ENCODE results near the gene NXN.

The NXN gene

GRCh38 chr17:901191-901950 is 78.2 kb downstream of the NXN start:
- H3K4me3 ChIP-seq (ENCODE audit: control insufficient read depth in 1 of 7, extremely low read depth in 1 of 7, insufficient read depth in 4 of 7, low read depth in 2 of 7, low read length in 6 of 7) = no peak overlapping the region

DNA sequence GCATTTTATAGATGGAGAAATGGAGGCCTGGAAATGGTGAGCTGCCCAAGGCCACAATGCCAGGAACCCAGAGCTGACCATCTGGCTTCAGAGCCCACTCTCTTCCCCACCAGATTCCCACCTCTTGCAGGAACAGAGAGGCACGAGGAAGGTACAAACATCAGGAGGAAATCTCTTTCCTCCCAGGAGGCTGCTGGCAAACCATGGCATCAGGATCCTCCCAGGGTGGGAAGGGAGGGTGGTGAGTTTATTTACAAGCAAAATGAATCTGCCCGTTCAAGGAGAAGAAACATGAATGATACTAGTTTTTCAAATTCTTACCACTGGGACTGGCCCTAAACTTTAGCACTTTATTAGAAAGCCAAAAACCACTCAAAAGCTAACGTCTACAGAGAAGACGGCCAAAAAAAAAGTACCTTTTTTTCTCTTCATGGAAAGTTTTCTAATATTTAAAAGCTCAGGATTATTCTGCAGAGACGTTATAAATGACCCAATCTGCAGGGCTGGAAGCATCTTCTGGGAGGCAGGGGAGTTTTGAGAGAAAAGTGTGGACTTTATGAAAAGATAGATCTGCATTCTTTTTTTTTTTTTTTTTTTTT is 79.1 kb downstream of the NXN start:
- ChIA-PET CTCF (interaction anchor here (0.9 to 1.7 kb wide), 6 partner anchors 10 to 25 kb away, joined by 3 to 4 read pairs (median 3); no protein-coding TSS in a partner anchor), POLR2A (interaction anchor here (0.5 to 0.7 kb wide), 2 partner anchors 15 to 75 kb away, joined by 3 read pairs; no protein-coding TSS in a partner anchor)
- Histone ChIP-seq H3K27me3 (replicated peaks in 2 of 5; ENCODE audit: control insufficient read depth in 4 of 5, insufficient read depth in 5 of 5, low read length in 4 of 5) (peaks cover 0 to 89% (median 27%) of the 10 kb centered on the region in 5 experiments), H3K4me3 (ENCODE audit: control insufficient read depth in 1 of 7, extremely low read depth in 1 of 7, insufficient read depth in 4 of 7, low read depth in 2 of 7, low read length in 6 of 7) (no peak overlapping the region), H3K4me1 (ENCODE audit: control extremely low read depth in 1 of 4, control insufficient read depth in 4 of 4, insufficient read depth in 4 of 4, low read length in 3 of 4) (no peaks in the 10 kb centered on the region), H3K36me3 (ENCODE audit: control insufficient read depth in 4 of 4, insufficient read depth in 4 of 4, low read length in 3 of 4) (no peaks in the 10 kb centered on the region), H3K9me3 (ENCODE audit: control extremely low read depth in 1 of 5, control insufficient read depth in 4 of 5, insufficient read depth in 2 of 5, low read depth in 1 of 5, low read length in 4 of 5) (no peaks in the 10 kb centered on the region), H3K27ac (ENCODE audit: insufficient read depth in 1 of 2, low read depth in 1 of 2, low read length in 2 of 2, poor library complexity in 1 of 2, severe bottlenecking in 2 of 2) (no peak overlapping the region)
- DNase-seq = no peak
- 100% methylated on average over 1 of the region's 5 CpGs for WGBS (ENCODE audit: insufficient coverage)

More at GRCh38 chr17:901191-901950, 78.2 kb downstream of the NXN start:
- Histone ChIP-seq H3K4me1 (ENCODE audit: control extremely low read depth in 1 of 4, control insufficient read depth in 4 of 4, insufficient read depth in 4 of 4, low read length in 3 of 4) (peaks cover 0 to 5% (median 4%) of the 10 kb centered on the region in 4 experiments), H3K27me3 (replicated peaks in 2 of 5; ENCODE audit: control insufficient read depth in 4 of 5, insufficient read depth in 5 of 5, low read length in 4 of 5) (peaks cover 0 to 90% (median 27%) of the 10 kb centered on the region in 5 experiments), H3K36me3 (ENCODE audit: control insufficient read depth in 4 of 4, insufficient read depth in 4 of 4, low read length in 3 of 4) (no peaks in the 10 kb centered on the region), H3K9me3 (ENCODE audit: control extremely low read depth in 1 of 5, control insufficient read depth in 4 of 5, insufficient read depth in 2 of 5, low read depth in 1 of 5, low read length in 4 of 5) (no peaks in the 10 kb centered on the region), H3K27ac (ENCODE audit: insufficient read depth in 1 of 2, low read depth in 1 of 2, low read length in 2 of 2, poor library complexity in 1 of 2, severe bottlenecking in 2 of 2) (no peak overlapping the region)
- CTCF ChIA-PET = interaction anchor here (0.9 to 1.5 kb wide), 5 partner anchors 8 to 95 kb away, joined by 3 read pairs; partner anchors contain the start of gene TIMM22
- WGBS (ENCODE audit: insufficient coverage) = 89% methylated on average over 17 of the region's 18 CpGs
- no peak for DNase-seq
- POLR2A ChIA-PET = no interaction called here

DNA sequence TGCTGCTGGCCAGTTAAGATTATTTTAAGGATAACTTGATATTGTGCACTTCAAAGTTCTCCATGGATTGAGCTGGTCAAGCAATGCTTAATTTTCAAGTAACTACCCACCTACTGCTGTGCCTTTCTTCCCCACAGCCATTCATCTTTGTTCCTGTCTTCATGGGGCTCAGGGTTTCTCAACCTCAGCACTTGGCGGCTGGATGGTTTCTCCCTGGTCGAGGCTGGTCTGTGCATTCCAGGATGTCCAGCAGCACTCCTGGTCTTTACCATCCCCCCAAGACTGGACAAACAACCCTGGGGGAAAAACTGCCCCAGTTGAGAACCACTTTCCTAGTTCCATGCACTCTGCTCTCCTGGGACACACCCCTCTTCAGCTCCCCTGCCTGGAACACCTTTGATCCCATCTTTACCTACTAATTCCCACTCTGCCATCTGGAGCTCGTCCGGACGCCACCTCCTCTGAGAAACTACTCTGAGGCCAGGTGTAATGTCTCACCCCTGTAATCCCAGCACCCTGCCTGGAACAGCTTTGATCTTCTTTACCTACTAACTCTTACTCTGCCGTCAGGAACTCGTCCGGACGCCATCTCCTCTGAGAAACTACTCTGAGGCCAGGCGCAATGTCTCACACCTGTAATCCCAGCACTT is 81.5 kb downstream of the NXN start:
- no peaks in the 10 kb centered on the region for H3K36me3 ChIP-seq (ENCODE audit: control insufficient read depth in 4 of 4, insufficient read depth in 4 of 4, low read length in 3 of 4)
- peaks cover 0 to 73% (median 24%) of the 10 kb centered on the region in 5 experiments for H3K27me3 ChIP-seq (replicated peaks in 2 of 5; ENCODE audit: control insufficient read depth in 4 of 5, insufficient read depth in 5 of 5, low read length in 4 of 5)
- CTCF ChIA-PET = interaction anchor here (1.0 kb wide), 1 partner anchor 9 kb away, joined by 4 read pairs; no protein-coding TSS in a partner anchor
- WGBS (ENCODE audit: insufficient coverage) = 65% methylated on average over 2 of the region's 10 CpGs
- H3K27ac ChIP-seq (ENCODE audit: insufficient read depth in 1 of 2, low read depth in 1 of 2, low read length in 2 of 2, poor library complexity in 1 of 2, severe bottlenecking in 2 of 2) = no peak overlapping the region
- no peak for DNase-seq
- no peak overlapping the region for H3K4me3 ChIP-seq (ENCODE audit: control insufficient read depth in 1 of 7, extremely low read depth in 1 of 7, insufficient read depth in 4 of 7, low read depth in 2 of 7, low read length in 6 of 7)
- H3K9me3 ChIP-seq (ENCODE audit: control extremely low read depth in 1 of 5, control insufficient read depth in 4 of 5, insufficient read depth in 2 of 5, low read depth in 1 of 5, low read length in 4 of 5) = no peaks in the 10 kb centered on the region
- H3K4me1 ChIP-seq (ENCODE audit: control extremely low read depth in 1 of 4, control insufficient read depth in 4 of 4, insufficient read depth in 4 of 4, low read length in 3 of 4) = no peaks in the 10 kb centered on the region
- POLR2A ChIA-PET = interaction anchor here (0.7 kb wide), 1 partner anchor 281 kb away, joined by 3 read pairs; the partner anchor contains the start of gene ABR

- ChIA-PET POLR2A (interaction anchor here (0.7 kb wide), 1 partner anchor 282 kb away, joined by 3 read pairs; the partner anchor contains the start of gene ABR), CTCF (interaction anchor here (1.0 kb wide), 1 partner anchor 8 kb away, joined by 4 read pairs; no protein-coding TSS in a partner anchor)
Observed at GRCh38 chr17:896953-897661, 82.5 kb downstream of the NXN start.

GRCh38 chr17:896454-896853 is 83.1 kb downstream of the NXN start:
- Histone ChIP-seq H3K27me3 (replicated peaks in 2 of 5; ENCODE audit: control insufficient read depth in 4 of 5, insufficient read depth in 5 of 5, low read length in 4 of 5) (peaks cover 0 to 65% (median 18%) of the 10 kb centered on the region in 5 experiments), H3K36me3 (ENCODE audit: control insufficient read depth in 4 of 4, insufficient read depth in 4 of 4, low read length in 3 of 4) (no peaks in the 10 kb centered on the region), H3K9me3 (ENCODE audit: control extremely low read depth in 1 of 5, control insufficient read depth in 4 of 5, insufficient read depth in 2 of 5, low read depth in 1 of 5, low read length in 4 of 5) (no peaks in the 10 kb centered on the region), H3K4me3 (ENCODE audit: control insufficient read depth in 1 of 7, extremely low read depth in 1 of 7, insufficient read depth in 4 of 7, low read depth in 2 of 7, low read length in 6 of 7) (no peak overlapping the region), H3K4me1 (ENCODE audit: control extremely low read depth in 1 of 4, control insufficient read depth in 4 of 4, insufficient read depth in 4 of 4, low read length in 3 of 4) (no peaks in the 10 kb centered on the region), H3K27ac (ENCODE audit: insufficient read depth in 1 of 2, low read depth in 1 of 2, low read length in 2 of 2, poor library complexity in 1 of 2, severe bottlenecking in 2 of 2) (no peak overlapping the region)
- no peak for DNase-seq
- POLR2A ChIA-PET = no interaction called here
- CTCF ChIA-PET = no interaction called here
- 51% methylated on average over 12 of the region's 14 CpGs for WGBS (ENCODE audit: insufficient coverage)

More at GRCh38 chr17:896953-897661, 82.5 kb downstream of the NXN start:
- H3K9me3 ChIP-seq (ENCODE audit: control extremely low read depth in 1 of 5, control insufficient read depth in 4 of 5, insufficient read depth in 2 of 5, low read depth in 1 of 5, low read length in 4 of 5) = no peaks in the 10 kb centered on the region
- DNase-seq = peak in 2 of 3 donors; percentile 19 to 24
- no peak overlapping the region for H3K27ac ChIP-seq (ENCODE audit: insufficient read depth in 1 of 2, low read depth in 1 of 2, low read length in 2 of 2, poor library complexity in 1 of 2, severe bottlenecking in 2 of 2)
- H3K27me3 ChIP-seq (replicated peaks in 2 of 5; ENCODE audit: control insufficient read depth in 4 of 5, insufficient read depth in 5 of 5, low read length in 4 of 5) = peaks cover 0 to 67% (median 21%) of the 10 kb centered on the region in 5 experiments
- no peaks in the 10 kb centered on the region for H3K4me1 ChIP-seq (ENCODE audit: control extremely low read depth in 1 of 4, control insufficient read depth in 4 of 4, insufficient read depth in 4 of 4, low read length in 3 of 4)
- no peak overlapping the region for H3K4me3 ChIP-seq (ENCODE audit: control insufficient read depth in 1 of 7, extremely low read depth in 1 of 7, insufficient read depth in 4 of 7, low read depth in 2 of 7, low read length in 6 of 7)
- H3K36me3 ChIP-seq (ENCODE audit: control insufficient read depth in 4 of 4, insufficient read depth in 4 of 4, low read length in 3 of 4) = no peaks in the 10 kb centered on the region
- 43% methylated on average over 22 of the region's 29 CpGs for WGBS (ENCODE audit: insufficient coverage)

GRCh38 chr17:892958-893357 is 86.6 kb downstream of the NXN start:
- DNase-seq = no peak
- H3K36me3 ChIP-seq (ENCODE audit: control insufficient read depth in 4 of 4, insufficient read depth in 4 of 4, low read length in 3 of 4) = no peaks in the 10 kb centered on the region
- H3K4me3 ChIP-seq (ENCODE audit: control insufficient read depth in 1 of 7, extremely low read depth in 1 of 7, insufficient read depth in 4 of 7, low read depth in 2 of 7, low read length in 6 of 7) = no peak overlapping the region
- H3K9me3 ChIP-seq (ENCODE audit: control extremely low read depth in 1 of 5, control insufficient read depth in 4 of 5, insufficient read depth in 2 of 5, low read depth in 1 of 5, low read length in 4 of 5) = no peaks in the 10 kb centered on the region
- POLR2A ChIA-PET = no interaction called here
- CTCF ChIA-PET = interaction anchor here (1.0 to 1.6 kb wide), 2 partner anchors 8 to 17 kb away, joined by 3 read pairs; no protein-coding TSS in a partner anchor
- 98% methylated on average over 8 of the region's 8 CpGs for WGBS (ENCODE audit: insufficient coverage)
- peaks cover 0 to 3% (median 0%) of the 10 kb centered on the region in 4 experiments for H3K4me1 ChIP-seq (ENCODE audit: control extremely low read depth in 1 of 4, control insufficient read depth in 4 of 4, insufficient read depth in 4 of 4, low read length in 3 of 4)
- H3K27ac ChIP-seq (ENCODE audit: insufficient read depth in 1 of 2, low read depth in 1 of 2, low read length in 2 of 2, poor library complexity in 1 of 2, severe bottlenecking in 2 of 2) = no peak overlapping the region
- H3K27me3 ChIP-seq (replicated peaks in 2 of 5; ENCODE audit: control insufficient read depth in 4 of 5, insufficient read depth in 5 of 5, low read length in 4 of 5) = peaks cover 0 to 62% (median 20%) of the 10 kb centered on the region in 5 experiments

Measured in common myeloid progenitor, CD34-positive (primary cell).